GM13977 (cell line): ENCODE results near the gene SLC46A2.
A peak's percentile ranks its signal among the peaks of the same experiment; 100 is the strongest.

ENCODE experiments used
- DNase-seq: peaks from one replicate; pipeline ENCODE4 v3.0.0; 2012; ENCODE audit warnings: low spot score
- in situ Hi-C: fragments of 300-500 bp; cut with MboI; formaldehyde crosslinking; loops from one replicate; pipeline ENCODE4 v1.12.0; 2022; ENCODE audit warnings: low sequenced_read_pairs, low pct_unique_long_range_greater_than_20kb, mixed read lengths, inconsistent platforms; ENCODE audit not compliant: unreplicated experiment
- TF ChIP-seq, protein P1 (sequence below): IDR thresholded peaks from 2 replicates; pipeline ENCODE4 v1.5.1; 2012; ENCODE audit warnings: mild to moderate bottlenecking, control low read depth; ENCODE audit not compliant: insufficient read depth; ENCODE audit errors: extremely low read depth, missing control alignments

Gene SLC46A2

GRCh38 chr9:112858625-112859147, 32.0 kb downstream of the SLC46A2 start:
- peak; percentile 69 for DNase-seq
- in situ Hi-C loops = no loop called here
- TF ChIP-seq, protein P1, sequence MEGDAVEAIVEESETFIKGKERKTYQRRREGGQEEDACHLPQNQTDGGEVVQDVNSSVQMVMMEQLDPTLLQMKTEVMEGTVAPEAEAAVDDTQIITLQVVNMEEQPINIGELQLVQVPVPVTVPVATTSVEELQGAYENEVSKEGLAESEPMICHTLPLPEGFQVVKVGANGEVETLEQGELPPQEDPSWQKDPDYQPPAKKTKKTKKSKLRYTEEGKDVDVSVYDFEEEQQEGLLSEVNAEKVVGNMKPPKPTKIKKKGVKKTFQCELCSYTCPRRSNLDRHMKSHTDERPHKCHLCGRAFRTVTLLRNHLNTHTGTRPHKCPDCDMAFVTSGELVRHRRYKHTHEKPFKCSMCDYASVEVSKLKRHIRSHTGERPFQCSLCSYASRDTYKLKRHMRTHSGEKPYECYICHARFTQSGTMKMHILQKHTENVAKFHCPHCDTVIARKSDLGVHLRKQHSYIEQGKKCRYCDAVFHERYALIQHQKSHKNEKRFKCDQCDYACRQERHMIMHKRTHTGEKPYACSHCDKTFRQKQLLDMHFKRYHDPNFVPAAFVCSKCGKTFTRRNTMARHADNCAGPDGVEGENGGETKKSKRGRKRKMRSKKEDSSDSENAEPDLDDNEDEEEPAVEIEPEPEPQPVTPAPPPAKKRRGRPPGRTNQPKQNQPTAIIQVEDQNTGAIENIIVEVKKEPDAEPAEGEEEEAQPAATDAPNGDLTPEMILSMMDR = peak; percentile 4

DNA sequence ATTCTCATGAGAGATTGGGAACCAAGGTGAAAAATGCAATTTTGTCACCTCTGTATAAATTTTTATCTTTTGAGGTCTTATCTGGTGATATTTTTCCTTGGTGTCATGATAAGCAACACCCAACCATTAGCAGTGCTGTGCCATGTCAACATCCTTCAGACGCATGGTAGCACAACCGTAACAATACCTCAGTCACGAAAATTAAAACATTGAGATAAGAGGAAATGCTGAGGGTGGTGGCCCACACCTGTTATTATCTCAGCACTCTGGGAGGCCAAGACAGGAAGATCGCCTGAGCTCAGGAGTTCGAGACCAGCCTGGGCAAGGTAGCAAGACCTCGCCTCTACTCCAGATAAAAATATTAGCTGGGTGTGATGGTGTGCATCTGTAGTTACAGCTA, 32.7 kb downstream of the SLC46A2 start:
- in situ Hi-C loops = no loop called here
- TF ChIP-seq, protein P1 = no peak
- no peak for DNase-seq

GRCh38 chr9:112856843-112857242, 33.8 kb downstream of the SLC46A2 start:
- no peak for DNase-seq
- TF ChIP-seq, protein P1 = no peak
- in situ Hi-C loops = no loop called here

- TF ChIP-seq, protein P1 = no peak
- in situ Hi-C loops = no loop called here
- DNase-seq = no peak
These were observed 34.5 kb downstream of the SLC46A2 start for GRCh38 chr9:112856200-112856599.

- TF ChIP-seq, protein P1 = no peak
- DNase-seq = no peak
- in situ Hi-C loops = no loop called here
These were observed 36.0 kb downstream of the SLC46A2 start for GRCh38 chr9:112854657-112855056.

GRCh38 chr9:112853882-112854585, 36.6 kb downstream of the SLC46A2 start:
- TF ChIP-seq, protein P1 = no peak
- no peak for DNase-seq
- in situ Hi-C loops = no loop called here
